ENCODE data around the gene IL6ST.
"Not testable (repeated sequence)": the region's sequence is repeated elsewhere in the genome, so short reads cannot be mapped to it uniquely, and the experiment has no call there.

Gene IL6ST

GRCh38 chr5:55994495-55994997 is at the start of gene IL6ST:
Gene IL6ST, minus strand, starts transcription at chr5:55994963. Its CDS starts 18,685 bp downstream, at chr5:55976278.
- peak; percentile 75 for DNase-seq (ENCODE audit: low spot score)

GRCh38 chr5:56039985-56040384 is 45.2 kb upstream of the IL6ST start:
- DNase-seq (ENCODE audit: low spot score) = peak; percentile 25

DNA sequence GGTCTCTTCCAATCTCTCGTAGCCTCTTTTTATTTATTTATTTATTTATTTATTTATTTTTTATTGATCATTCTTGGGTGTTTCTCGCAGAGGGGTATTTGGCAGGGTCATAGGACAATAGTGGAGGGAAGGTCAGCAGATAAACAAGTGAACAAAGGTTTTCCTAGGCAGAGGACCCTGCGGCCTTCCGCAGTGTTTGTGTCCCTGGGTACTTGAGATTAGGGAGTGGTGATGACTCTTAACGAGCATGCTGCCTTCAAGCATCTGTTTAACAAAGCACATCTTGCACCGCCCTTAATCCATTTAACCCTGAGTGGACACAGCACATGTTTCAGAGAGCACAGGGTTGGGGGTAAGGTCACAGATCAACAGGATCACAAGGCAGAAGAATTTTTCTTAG is 43.4 kb upstream of the IL6ST start:
- not testable (repeated sequence) for DNase-seq (ENCODE audit: low spot score)

DNA sequence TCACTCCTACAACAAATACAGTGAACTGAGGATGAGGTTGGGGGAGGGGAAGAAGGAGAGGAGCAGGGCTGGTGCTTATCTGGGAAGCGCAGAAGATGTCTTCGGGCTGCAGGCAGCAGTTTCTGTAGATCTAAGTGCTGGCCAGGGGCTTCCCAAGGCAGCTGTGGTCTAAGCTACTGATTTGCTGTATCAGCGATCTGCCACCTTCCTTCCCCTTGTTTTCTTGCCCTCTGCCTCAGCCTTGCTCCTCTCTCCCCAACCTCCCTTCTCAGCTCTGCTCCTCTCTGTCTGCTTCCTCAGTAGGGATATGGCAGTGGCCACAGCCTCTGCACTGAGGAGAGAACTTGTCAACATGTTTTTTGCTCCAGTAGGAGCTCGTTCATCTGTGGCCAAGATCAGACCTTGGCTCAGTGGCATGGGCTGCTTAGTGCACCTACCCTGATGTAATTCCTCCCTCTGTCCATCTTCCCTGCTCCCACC is 42.8 kb upstream of the IL6ST start:
- DNase-seq (ENCODE audit: low spot score) = no peak

GRCh38 chr5:56035394-56035793 is 40.6 kb upstream of the IL6ST start:
- DNase-seq (ENCODE audit: low spot score) = not testable (repeated sequence)

DNA sequence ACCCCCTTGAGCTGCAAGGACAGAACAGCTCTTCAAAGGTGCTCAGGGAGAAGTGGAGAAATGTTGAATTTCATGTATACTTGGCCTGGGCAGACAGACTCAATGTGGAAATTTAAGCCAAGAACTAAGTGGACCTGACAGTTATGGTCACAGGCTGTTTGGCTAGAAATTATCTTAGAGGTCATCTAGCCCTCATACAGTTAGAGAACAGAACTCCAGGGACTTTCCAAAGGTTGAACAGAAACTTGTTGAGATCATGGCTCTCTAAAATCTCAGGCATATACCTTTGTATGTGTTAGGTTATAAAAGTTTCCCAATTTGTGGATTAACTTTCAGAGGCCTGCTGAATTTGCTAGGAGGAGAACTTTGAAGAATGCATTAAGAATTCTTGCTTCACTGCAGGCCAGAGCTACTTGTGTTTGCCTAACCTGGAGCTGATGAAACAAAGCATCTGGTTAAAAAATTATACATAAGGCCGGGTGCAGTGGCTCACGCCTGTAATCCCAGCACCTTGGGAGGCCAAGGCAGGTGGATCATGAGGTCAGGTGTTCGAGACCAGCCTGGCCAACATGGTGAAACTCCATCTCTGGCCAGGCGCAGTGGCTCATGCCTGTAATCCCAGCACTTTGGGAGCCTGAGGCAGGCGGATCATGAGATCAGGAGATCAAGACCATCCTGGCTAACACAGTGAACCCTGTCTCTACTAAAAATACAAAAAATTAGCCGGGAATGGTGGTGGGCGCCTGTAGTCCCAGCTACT is 35.3 kb upstream of the IL6ST start:
- not testable (repeated sequence) for DNase-seq (ENCODE audit: low spot score)

GRCh38 chr5:56029457-56029856 is 34.7 kb upstream of the IL6ST start:
- no peak for DNase-seq (ENCODE audit: low spot score)

- no peak for DNase-seq (ENCODE audit: low spot score)
Measured at GRCh38 chr5:56028708-56029107, 33.9 kb upstream of the IL6ST start.

DNA sequence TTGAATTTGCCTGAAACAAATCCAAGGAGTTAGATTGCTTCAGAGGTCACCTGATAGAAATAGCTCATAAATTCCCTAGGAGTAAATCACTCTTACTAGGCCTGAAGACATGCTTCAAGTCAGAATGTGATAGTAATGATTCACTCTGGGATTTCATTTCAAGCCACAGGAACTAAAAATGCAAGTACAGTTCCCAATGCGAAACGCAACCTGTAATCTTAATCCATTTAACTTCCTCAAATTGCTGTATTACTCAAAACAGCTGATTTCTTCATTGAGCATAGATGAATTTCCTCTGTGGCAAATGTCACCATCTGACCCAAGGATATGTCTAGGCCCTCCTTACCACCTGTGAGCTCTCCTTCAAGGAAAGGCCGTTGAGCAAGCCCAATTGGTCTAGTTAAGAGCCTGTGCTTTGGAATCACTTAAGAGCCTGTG is 32.1 kb upstream of the IL6ST start:
- peak; percentile 72 for DNase-seq (ENCODE audit: low spot score)

DNA sequence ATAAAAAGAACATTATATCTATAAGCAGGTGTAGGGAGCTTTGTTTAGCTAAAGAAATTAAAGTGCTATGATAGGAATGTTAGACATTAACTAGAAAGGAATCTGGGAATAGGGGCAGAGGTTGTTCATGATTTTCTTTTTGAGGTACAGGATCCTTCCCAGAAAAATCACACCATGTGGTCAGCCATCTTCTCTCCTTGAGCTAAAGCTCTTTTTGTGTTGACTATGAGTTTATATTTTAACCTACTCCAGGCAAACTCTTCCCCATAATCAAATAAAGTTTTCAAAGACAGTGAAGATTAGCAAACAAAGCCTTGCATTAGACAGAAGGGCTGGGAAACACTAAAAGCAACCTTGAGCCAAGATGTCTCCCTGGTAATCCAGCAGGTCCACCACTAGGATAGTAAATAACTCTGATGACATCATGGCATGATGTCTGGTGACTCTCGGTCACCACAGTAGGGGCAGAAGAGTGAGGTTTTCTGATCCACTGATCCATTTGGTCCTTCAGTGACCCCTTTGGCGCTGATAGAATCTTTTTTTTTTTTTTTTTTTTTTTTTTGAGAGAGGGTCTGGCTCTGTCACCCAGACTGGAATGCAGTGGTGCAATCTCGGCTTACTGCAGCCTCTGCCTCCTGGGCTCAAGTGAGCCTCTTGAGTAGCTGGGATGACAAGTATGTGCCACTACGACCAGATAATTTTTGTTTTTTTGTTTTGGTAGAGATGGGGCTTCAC is 30.6 kb upstream of the IL6ST start:
- peak; percentile 33 for DNase-seq (ENCODE audit: low spot score)

- DNase-seq (ENCODE audit: low spot score) = no peak
Measured at GRCh38 chr5:56024810-56025150, 30.0 kb upstream of the IL6ST start.

DNA sequence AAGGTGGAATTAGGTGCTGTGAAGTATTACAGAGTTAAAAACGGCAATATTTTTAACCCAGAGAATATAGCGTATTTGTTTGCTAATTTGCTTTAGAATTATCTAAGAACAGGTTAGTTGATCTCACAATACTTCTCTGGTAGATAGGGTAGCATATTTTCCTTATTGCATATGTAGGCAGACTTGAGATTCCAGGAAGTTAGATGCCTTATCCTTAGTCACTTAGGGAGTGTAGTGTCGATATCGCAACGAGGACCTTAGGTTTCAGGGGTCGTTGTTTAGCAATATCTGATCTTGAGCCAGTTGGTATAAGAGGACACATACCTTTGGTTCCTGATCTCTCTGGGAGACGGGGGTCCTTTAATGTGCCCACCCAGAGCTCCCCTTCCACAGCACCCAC is 28.5 kb upstream of the IL6ST start:
- no peak for DNase-seq (ENCODE audit: low spot score)

DNA sequence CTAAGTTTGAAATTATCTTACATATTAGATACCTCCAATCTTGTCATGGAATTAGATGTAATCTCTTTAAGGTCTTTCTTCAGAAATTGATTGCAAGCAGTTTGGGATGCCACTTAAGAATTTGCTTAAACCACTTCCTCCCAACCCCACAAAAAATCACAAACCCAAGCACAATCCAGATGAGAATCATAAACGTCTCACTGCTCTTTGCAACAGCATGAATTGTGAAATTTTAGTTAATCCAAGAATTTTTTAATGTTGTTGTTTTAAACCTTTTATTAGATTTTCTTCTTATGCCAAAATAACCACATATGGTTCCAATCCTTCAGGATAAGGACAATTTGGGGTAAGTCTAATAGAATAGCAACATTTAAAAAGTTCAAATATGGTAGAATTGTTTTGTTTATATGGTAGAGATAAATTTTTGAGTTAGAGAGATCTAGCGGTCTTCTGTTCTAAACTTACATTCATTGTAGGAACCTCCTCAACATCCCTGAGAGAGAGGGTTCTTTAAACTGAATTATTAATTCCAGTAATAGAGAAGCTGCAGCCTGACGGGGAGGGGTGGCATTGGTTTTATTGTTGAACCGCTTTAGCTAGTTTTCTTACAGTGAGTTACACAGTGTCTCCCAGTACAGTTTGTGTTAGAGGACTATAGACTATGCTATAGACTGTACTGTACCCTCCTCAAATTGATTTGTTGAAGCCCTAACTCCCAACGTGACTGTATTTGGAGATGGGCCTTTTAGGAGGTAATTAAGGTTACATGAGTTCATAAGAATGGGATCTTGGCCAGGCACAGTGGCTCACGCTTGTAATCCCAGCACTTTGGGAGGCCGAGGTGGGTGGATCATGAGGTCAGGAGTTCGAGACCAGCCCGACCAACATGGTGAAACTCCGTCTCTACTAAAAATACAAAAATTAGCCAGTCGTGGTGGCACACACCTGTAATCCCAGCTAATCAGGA is 24.8 kb upstream of the IL6ST start:
- peak; percentile 45 for DNase-seq (ENCODE audit: low spot score)

DNA sequence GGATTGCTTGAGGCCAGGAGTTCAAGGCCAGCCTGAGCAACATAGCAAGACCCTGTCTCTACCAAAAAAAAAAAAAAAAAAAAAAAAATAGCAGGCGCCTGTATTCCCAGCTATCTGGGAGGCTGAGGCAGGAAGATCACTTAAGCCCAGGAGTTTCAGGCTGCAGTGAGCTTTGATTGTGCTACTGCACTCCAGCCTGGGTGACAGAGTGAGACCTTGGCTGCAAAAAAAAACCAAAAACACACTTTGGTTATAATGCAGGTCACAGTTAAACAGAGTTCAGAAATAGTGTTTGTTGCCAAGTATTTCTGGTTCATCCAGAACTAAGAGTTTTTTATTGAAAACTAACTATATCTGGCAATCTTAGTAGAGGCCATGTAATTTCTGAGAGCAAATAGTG is 24.1 kb upstream of the IL6ST start:
- DNase-seq (ENCODE audit: low spot score) = no peak

- DNase-seq (ENCODE audit: low spot score) = not testable (repeated sequence)
Measured at GRCh38 chr5:56014701-56015100, 19.9 kb upstream of the IL6ST start.

- not testable (repeated sequence) for DNase-seq (ENCODE audit: low spot score)
Measured at GRCh38 chr5:56013939-56014338, 19.2 kb upstream of the IL6ST start.

DNA sequence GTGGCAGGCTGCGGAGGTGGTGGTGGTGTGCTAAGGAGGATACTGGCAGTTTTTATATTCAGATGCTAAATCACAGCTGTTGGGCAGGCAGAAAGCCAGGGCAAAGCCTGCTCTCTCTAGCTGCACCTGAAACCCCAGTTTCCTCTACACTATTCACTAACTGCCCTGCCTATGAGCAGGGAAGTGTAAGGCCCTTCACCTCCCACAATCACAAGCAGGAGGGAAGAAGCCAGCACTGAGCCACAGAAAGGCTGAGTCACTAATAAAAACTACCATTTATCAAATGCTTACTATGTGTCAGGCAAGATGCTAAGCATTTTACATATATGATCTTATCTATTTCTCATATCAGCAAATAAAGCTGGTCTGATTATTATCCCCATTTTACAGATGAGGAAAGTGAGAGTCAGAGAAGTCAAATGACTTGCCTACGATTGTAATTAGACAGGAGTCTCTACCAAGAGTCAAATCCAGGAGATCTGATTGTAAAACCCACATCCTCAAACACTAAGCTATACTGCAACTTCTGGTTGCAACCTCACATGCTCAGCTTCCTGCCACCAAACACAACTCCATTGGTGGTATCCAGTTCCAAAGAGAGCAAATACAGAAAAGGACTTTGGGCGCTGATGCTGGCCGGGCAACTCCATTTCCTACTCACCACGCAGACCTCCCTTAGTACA is 17.7 kb upstream of the IL6ST start:
- peak; percentile 40 for DNase-seq (ENCODE audit: low spot score)

DNA sequence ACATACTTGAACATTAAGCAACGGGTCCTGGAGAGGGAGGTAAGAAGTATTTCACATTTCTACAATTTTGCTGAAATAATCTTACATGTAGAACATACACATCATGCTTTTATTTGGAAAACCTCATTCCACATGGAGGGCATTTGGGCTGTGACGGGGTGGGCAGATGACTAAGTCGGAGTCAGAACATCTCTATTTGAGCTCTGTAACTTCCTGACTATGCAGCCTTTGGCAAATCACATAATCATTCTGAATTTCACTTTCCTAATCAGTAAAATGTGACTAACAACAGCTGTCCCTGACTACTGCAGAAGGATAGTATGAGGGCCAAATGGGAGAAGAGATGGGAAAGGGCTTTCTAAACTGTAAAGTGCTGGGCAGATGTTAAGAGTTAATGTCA is 17.1 kb upstream of the IL6ST start:
- DNase-seq (ENCODE audit: low spot score) = peak; percentile 76

- DNase-seq (ENCODE audit: low spot score) = no peak
Measured at GRCh38 chr5:56010431-56010830, 15.7 kb upstream of the IL6ST start.

GRCh38 chr5:56006600-56006999 is 11.8 kb upstream of the IL6ST start:
- DNase-seq (ENCODE audit: low spot score) = no peak

- DNase-seq (ENCODE audit: low spot score) = no peak
Measured at GRCh38 chr5:56006094-56006493, 11.3 kb upstream of the IL6ST start.
